OCI-LY7 (cell line): Measurements from ENCODE around the gene INTU.

Experiments used
- CTCF ChIP-seq: fragments of 200-600 bp; sonication (generic); conservative IDR thresholded peaks from 2 replicates; pipeline ENCODE4 v1.5.1; 2014; ENCODE audit warnings: mild to moderate bottlenecking, antibody characterized with exemption, low read length, moderate library complexity, mixed read lengths
- EZH2phosphoT487 ChIP-seq: fragments of 200-600 bp; sonication (generic); IDR thresholded peaks from 2 replicates; pipeline ENCODE4 v1.6.1; 2018; ENCODE audit warnings: low read depth, borderline replicate concordance, mild to moderate bottlenecking, mixed run types, antibody characterized with exemption, low read length, moderate library complexity, mixed read lengths

GRCh38 chr4:127756906-127757305 is 124.1 kb downstream of the INTU start:
- TF ChIP-seq CTCF (no peak), EZH2phosphoT487 (no peak)
